HK-2 (cell line): ENCODE results near the gene GCK.

Experiments used
- DNase-seq: peaks from one replicate; pipeline ENCODE4 v3.0.0-alpha.2; 2018; ENCODE audit not compliant: unreplicated experiment

The GCK gene

GRCh38 chr7:44222776-44223261 lies 33.6 kb upstream of the GCK start:
- DNase-seq, result no peak

GRCh38 chr7:44222074-44222473 lies 32.8 kb upstream of the GCK start:
- DNase-seq, result no peak

- no peak for DNase-seq
Measured at GRCh38 chr7:44221231-44221791, 32.1 kb upstream of the GCK start.

- no peak for DNase-seq
Measured at GRCh38 chr7:44220358-44221112, 31.3 kb upstream of the GCK start.

- DNase-seq, result no peak
Measured at GRCh38 chr7:44220046-44220357, 30.8 kb upstream of the GCK start.

GRCh38 chr7:44219371-44220045 lies 30.3 kb upstream of the GCK start:
- DNase-seq, result no peak

- DNase-seq, result no peak
Measured at GRCh38 chr7:44218418-44219201, 29.4 kb upstream of the GCK start.

- DNase-seq, result no peak
Measured at GRCh38 chr7:44217852-44218402, 28.7 kb upstream of the GCK start.

- DNase-seq, result no peak
Measured at GRCh38 chr7:44217223-44217714, 28.0 kb upstream of the GCK start.

- DNase-seq, result no peak
Measured at GRCh38 chr7:44216521-44217222, 27.4 kb upstream of the GCK start.

GRCh38 chr7:44216019-44216418 lies 26.8 kb upstream of the GCK start:
- DNase-seq, result no peak

GRCh38 chr7:44215531-44215930 lies 26.3 kb upstream of the GCK start:
- DNase-seq, result no peak

- no peak for DNase-seq
Measured at GRCh38 chr7:44213877-44214388, 24.7 kb upstream of the GCK start.

GRCh38 chr7:44213206-44213876 lies 24.1 kb upstream of the GCK start:
- DNase-seq, result no peak

- DNase-seq, result no peak
Measured at GRCh38 chr7:44212581-44213184, 23.4 kb upstream of the GCK start.

GRCh38 chr7:44212018-44212417 lies 22.8 kb upstream of the GCK start:
- DNase-seq, result no peak

GRCh38 chr7:44211126-44211675 lies 22.0 kb upstream of the GCK start:
- no peak for DNase-seq

GRCh38 chr7:44210107-44210506 lies 20.9 kb upstream of the GCK start:
- no peak for DNase-seq

- DNase-seq, result no peak
Measured at GRCh38 chr7:44208085-44208484, 18.8 kb upstream of the GCK start.

- DNase-seq, result no peak
Measured at GRCh38 chr7:44206008-44206407, 16.8 kb upstream of the GCK start.
